Small intestine (tissue), 16 donors: ENCODE results near the gene UQCR11. TPM values are rescaled to one million over a fixed set of nuclear protein-coding genes. Genes with fewer than 3 reads are reported as not detected.

ENCODE experiments used
- DNase-seq, 2 donors: peaks; one replicate each; pipeline versions ENCODE4 v3.0.0 to v3.0.0-alpha.2; 2013
- FAIRE-seq: peaks from 2 replicates; lab custom pipeline; 2012; peaks lifted over from hg19 to GRCh38; lab: Jason Lieb, UNC
- H3K27ac ChIP-seq, 3 donors: one replicate each; pipeline ENCODE4 v1.5.1; 2013; ENCODE audit warnings: low read length in 2 of 3, mild to moderate bottlenecking in 2 of 3, control low read depth in 1 of 3, inconsistent platforms in 1 of 3, low read depth in 1 of 3, moderate library complexity in 1 of 3
- H3K27me3 ChIP-seq, 3 donors: one replicate each; pipeline ENCODE4 v1.6.1; 2013; ENCODE audit warnings: low read length in 3 of 3, inconsistent platforms in 1 of 3; ENCODE audit not compliant: control insufficient read depth in 3 of 3, insufficient read depth in 3 of 3
- H3K36me3 ChIP-seq, 3 donors: one replicate each; pipeline ENCODE4 v1.6.1; 2013; ENCODE audit warnings: low read length in 3 of 3, inconsistent platforms in 1 of 3, low read depth in 1 of 3, mild to moderate bottlenecking in 1 of 3, moderate library complexity in 1 of 3; ENCODE audit not compliant: control insufficient read depth in 3 of 3, insufficient read depth in 2 of 3
- H3K4me1 ChIP-seq, 3 donors: one replicate each; pipeline ENCODE4 v1.6.1; 2013; ENCODE audit warnings: low read length in 2 of 3, inconsistent platforms in 1 of 3, low read depth in 1 of 3, mild to moderate bottlenecking in 1 of 3, moderate library complexity in 1 of 3; ENCODE audit not compliant: control insufficient read depth in 3 of 3, insufficient read depth in 2 of 3
- H3K4me3 ChIP-seq, 3 donors: one replicate each; pipeline ENCODE4 v1.5.1; 2013; ENCODE audit warnings: low read length in 3 of 3, control low read depth in 1 of 3, inconsistent platforms in 1 of 3, low read depth in 1 of 3, mild to moderate bottlenecking in 1 of 3, moderate library complexity in 1 of 3
- H3K9me3 ChIP-seq, 2 donors: one replicate each; pipeline ENCODE4 v1.6.1; 2013; ENCODE audit warnings: low read depth in 1 of 2, low read length in 1 of 2; ENCODE audit not compliant: control insufficient read depth in 2 of 2, insufficient read depth in 1 of 2
- WGBS, 3 donors: extraction: QIAGEN DNeasy Blood & Tissue Kit; methylation state at CpG; one replicate each; pipeline ENCODE4 v1.1.7; 2013; 5-methylcytosine and 5-hydroxymethylcytosine counted together
- long read RNA-seq, 10 donors: transcript quantifications; one replicate each; lab custom pipeline, GENCODE V29; 2026
- polyA plus RNA-seq, 4 donors: library from polyadenylated mRNA; stranded (reverse) in 3 of 4; unstranded in 1 of 4; fragments of 200-250 nt in 3 of 4; fragments of 120-200 nt in 1 of 4; gene quantifications; one replicate each; pipeline versions ENCODE4 v1.2.1 to v1.2.3, GENCODE V29; 2013
- donor health status: healthy with polysubstance abuse.
- donor health status: control.
- donor health status: control.
- donor health status: Bipolar disorder and iron deficiency.
- donor health status: healthy.

Gene UQCR11
- 100 to 1,000 TPM; 115 to 283 (median 212) TPM for polyA plus RNA-seq
- long read RNA-seq, donor 1 = 0 reads
- long read RNA-seq, donor 2, transcript UQCR11-203 (3 exons, 1,324 nt) = major isoform, 97 of 122 reads
- long read RNA-seq, donor 2, partial matches to known transcripts = 24 of 122 reads
- long read RNA-seq, donor 2, other reads (novel, unspliced or antisense) = 0 of 122 reads
- long read RNA-seq, donor 3, transcript UQCR11-203 (3 exons, 1,324 nt) = major isoform, 151 of 199 reads
- long read RNA-seq, donor 3, partial matches to known transcripts = 43 of 199 reads
- long read RNA-seq, donor 3, other reads (novel, unspliced or antisense) = 0 of 199 reads
- long read RNA-seq, donor 4, transcript UQCR11-203 (3 exons, 1,324 nt) = major isoform, 6 of 6 reads
- long read RNA-seq, donor 4, partial matches to known transcripts = 0 of 6 reads
- long read RNA-seq, donor 4, other reads (novel, unspliced or antisense) = 0 of 6 reads
- long read RNA-seq, donor 5, transcript UQCR11-203 (3 exons, 1,324 nt) = major isoform, 83 of 102 reads
- long read RNA-seq, donor 5, partial matches to known transcripts = 18 of 102 reads
- long read RNA-seq, donor 5, other reads (novel, unspliced or antisense) = 0 of 102 reads
- long read RNA-seq, donor 6, transcript UQCR11-203 (3 exons, 1,324 nt) = major isoform, 161 of 202 reads
- long read RNA-seq, donor 6, partial matches to known transcripts = 39 of 202 reads
- long read RNA-seq, donor 6, other reads (novel, unspliced or antisense) = 0 of 202 reads
- long read RNA-seq, donor 7, transcript UQCR11-203 (3 exons, 1,324 nt) = major isoform, 699 of 871 reads
- long read RNA-seq, donor 7, transcript UQCR11-201 (2 exons, 753 nt) = minor isoform, 7 of 871 reads
- long read RNA-seq, donor 7, partial matches to known transcripts = 165 of 871 reads
- long read RNA-seq, donor 7, other reads (novel, unspliced or antisense) = 0 of 871 reads
- long read RNA-seq, donor 8, transcript UQCR11-203 (3 exons, 1,324 nt) = major isoform, 28 of 29 reads
- long read RNA-seq, donor 8, partial matches to known transcripts = 0 of 29 reads
- long read RNA-seq, donor 8, other reads (novel, unspliced or antisense) = 0 of 29 reads
- long read RNA-seq, donor 9, transcript UQCR11-203 (3 exons, 1,324 nt) = major isoform, 46 of 56 reads
- long read RNA-seq, donor 9, partial matches to known transcripts = 10 of 56 reads
- long read RNA-seq, donor 9, other reads (novel, unspliced or antisense) = 0 of 56 reads
- long read RNA-seq, donor 10, transcript UQCR11-203 (3 exons, 1,324 nt) = major isoform, 247 of 310 reads
- long read RNA-seq, donor 10, transcript UQCR11-201 (2 exons, 753 nt) = minor isoform, 5 of 310 reads
- long read RNA-seq, donor 10, partial matches to known transcripts = 57 of 310 reads
- long read RNA-seq, donor 10, other reads (novel, unspliced or antisense) = 0 of 310 reads

- Histone ChIP-seq H3K27ac (peak within 1 kb of the TSS; percentile 84 to 98 (median 91)), H3K36me3 (peaks cover 0 to 51% (median 0%) of the 10 kb centered on the region in 3 donors), H3K4me1 (peaks cover 0 to 14% (median 3%) of the 10 kb centered on the region in 3 donors), H3K4me3 (peak within 1 kb of the TSS; percentile 79 to 88 (median 86)), H3K9me3 (no peaks in the 10 kb centered on the region), H3K27me3 (no peaks in the 10 kb centered on the region)
- DNase-seq = peak; percentile 96
- WGBS, 3 donors = 0% methylated on average over 58 to 79 of the region's 79 CpGs
- FAIRE-seq = no peak
Observed at GRCh38 chr19:1605236-1606137, at the start of gene UQCR11. Gene UQCR11, minus strand, starts transcription at chr19:1605462. Its CDS starts 53 bp downstream, at chr19:1605409.

GRCh38 chr19:1654178-1654792 is 49.0 kb upstream of the UQCR11 start:
- FAIRE-seq (no peak), DNase-seq (no peak)
- WGBS, 3 donors = 81 to 82% (median 82%) methylated on average over 18 of the region's 18 CpGs
- H3K27me3 ChIP-seq = no peaks in the 10 kb centered on the region
- H3K4me3 ChIP-seq = no peak overlapping the region
- no peak overlapping the region for H3K27ac ChIP-seq
- peaks cover 0 to 35% (median 0%) of the 10 kb centered on the region in 3 donors for H3K4me1 ChIP-seq
- peaks cover 0 to 12% (median 0%) of the 10 kb centered on the region in 3 donors for H3K36me3 ChIP-seq
- H3K9me3 ChIP-seq = no peaks in the 10 kb centered on the region

GRCh38 chr19:1653300-1653628 is 48.0 kb upstream of the UQCR11 start:
- H3K27ac ChIP-seq = peak overlapping the region; percentile 66 to 95 (median 73)
- no peaks in the 10 kb centered on the region for H3K9me3 ChIP-seq
- peaks cover 0 to 22% (median 0%) of the 10 kb centered on the region in 3 donors for H3K36me3 ChIP-seq
- H3K4me3 ChIP-seq = peak overlapping the region; percentile 47 to 87 (median 59)
- peaks cover 0 to 31% (median 0%) of the 10 kb centered on the region in 3 donors for H3K4me1 ChIP-seq
- DNase-seq = no peak
- WGBS, 3 donors = 23 to 30% (median 24%) methylated on average over 18 of the region's 18 CpGs
- no peaks in the 10 kb centered on the region for H3K27me3 ChIP-seq
- no peak for FAIRE-seq

- Histone ChIP-seq H3K4me3 (peak within 1 kb of the TSS; percentile 87 to 92 (median 90)), H3K9me3 (no peaks in the 10 kb centered on the region), H3K36me3 (peaks cover 0 to 28% (median 0%) of the 10 kb centered on the region in 3 donors), H3K4me1 (peaks cover 0 to 25% (median 0%) of the 10 kb centered on the region in 3 donors), H3K27ac (peak within 1 kb of the TSS; percentile 92 to 99 (median 95)), H3K27me3 (no peaks in the 10 kb centered on the region)
- peak; percentile 99 to 100 for DNase-seq
- no peak for FAIRE-seq
- WGBS, 3 donors = 0 to 1% (median 1%) methylated on average over 60 to 107 of the region's 107 CpGs
Observed at GRCh38 chr19:1652471-1653299, 47.4 kb upstream of the UQCR11 start, which contains the start of gene TCF3. Gene TCF3, minus strand, starts transcription at chr19:1652615. Its CDS starts 2,367 bp downstream, at chr19:1650248.

- FAIRE-seq = no peak
- Histone ChIP-seq H3K36me3 (peaks cover 0 to 36% (median 0%) of the 10 kb centered on the region in 3 donors), H3K27me3 (no peaks in the 10 kb centered on the region), H3K9me3 (no peaks in the 10 kb centered on the region), H3K27ac (peak overlapping the region in 2 of 3 donors; percentile 25 to 50), H3K4me1 (peaks cover 0 to 22% (median 0%) of the 10 kb centered on the region in 3 donors), H3K4me3 (peak overlapping the region; percentile 59 to 92 (median 90))
- 0 to 1% (median 1%) methylated on average over 28 to 100 of the region's 101 CpGs for WGBS, 3 donors
- peak; percentile 66 to 80 for DNase-seq
Observed at GRCh38 chr19:1651568-1652291, 46.5 kb upstream of the UQCR11 start.
